HepG2 (cell line): ENCODE results near the gene PPIL6. TPM values are rescaled to one million over a fixed set of nuclear protein-coding genes. Genes with fewer than 3 reads are reported as not detected.

ENCODE experiments used
- ATF1 ChIP-seq: IDR thresholded peaks from 2 replicates; pipeline ENCODE4 v1.6.1; 2016; ENCODE audit warnings: mild to moderate bottlenecking, control low read depth
- EEA1 ChIP-seq: sonication (generic); formaldehyde crosslinking; IDR thresholded peaks from 2 replicates; pipeline ENCODE4 v1.5.1; 2020; ENCODE audit warnings: mild to moderate bottlenecking, missing genetic modification reagents, borderline replicate concordance
- RNF2 ChIP-seq: fragments of 450-650 bp; conservative IDR thresholded peaks from 2 replicates; pipeline ENCODE4 v1.6.1; 2016; ENCODE audit warnings: low read depth
- SRF ChIP-seq: IDR thresholded peaks from 2 replicates; pipeline ENCODE4 v1.6.1; 2011; ENCODE audit warnings: mild to moderate bottlenecking, low read depth, low read length, moderate library complexity
- TRIM24 ChIP-seq: sonication (generic); formaldehyde crosslinking; IDR thresholded peaks from 2 replicates; pipeline ENCODE4 v1.8.0; 2022; ENCODE audit warnings: mild to moderate bottlenecking, missing genetic modification reagents
- YEATS2 ChIP-seq: sonication (generic); formaldehyde crosslinking; IDR thresholded peaks from 2 replicates; pipeline ENCODE4 v1.4.0; 2020; ENCODE audit warnings: missing genetic modification reagents, borderline replicate concordance
- ZNF143 ChIP-seq: sonication (generic); formaldehyde crosslinking; IDR thresholded peaks from 2 replicates; pipeline ENCODE4 v1.4.0; 2020; ENCODE audit warnings: missing genetic modification reagents
- polyA plus RNA-seq, 8 experiments: library from polyadenylated mRNA; depleted of rRNA in 3 of 8; stranded (reverse) in 7 of 8; unstranded in 1 of 8; fragments of >200 nt; fragmentation: Illumina TruSeq in 4 of 8; extraction: Trizol in 4 of 8; gene quantifications; 2 replicates each; pipeline versions ENCODE4 v1.2.1 to v1.2.3, GENCODE V29; 2011 to 2016; ENCODE audit warnings: low read depth in 4 of 8, missing spikeins in 1 of 8, mixed read lengths in 1 of 8; ENCODE audit not compliant: insufficient read depth in 1 of 8
- total RNA-seq, 5 experiments: library from RNA; depleted of rRNA; stranded (reverse); fragments of >200 nt; fragmentation: Illumina TruSeq; extraction: Trizol; gene quantifications; 2 replicates each; pipeline ENCODE4 v1.2.3, GENCODE V29; 2016; ENCODE audit warnings: low read depth in 1 of 5
- TF ChIP-seq, protein P1 (sequence below): sonication (generic); formaldehyde crosslinking; IDR thresholded peaks from 2 replicates; pipeline ENCODE4 v1.4.0; 2020; ENCODE audit warnings: mild to moderate bottlenecking, missing genetic modification reagents
- TF ChIP-seq, protein P2 (sequence below): IDR thresholded peaks from 2 replicates; pipeline ENCODE4 v1.6.1; 2018; ENCODE audit warnings: missing genetic modification reagents
- TF ChIP-seq, protein P3 (sequence below): IDR thresholded peaks from 2 replicates; pipeline ENCODE4 v1.6.1; 2016; ENCODE audit warnings: control low read depth
- TF ChIP-seq, protein P4 (sequence below): sonication (generic); formaldehyde crosslinking; IDR thresholded peaks from 2 replicates; pipeline ENCODE4 v1.4.0; 2020; ENCODE audit warnings: missing genetic modification reagents

PPIL6 gene
- total and polyA plus RNA-seq, 2 of the 13 experiments (the other 11 are each of a cell fraction or from before 2014, with no cell fraction given): 0.22 to 0.46 TPM

DNA sequence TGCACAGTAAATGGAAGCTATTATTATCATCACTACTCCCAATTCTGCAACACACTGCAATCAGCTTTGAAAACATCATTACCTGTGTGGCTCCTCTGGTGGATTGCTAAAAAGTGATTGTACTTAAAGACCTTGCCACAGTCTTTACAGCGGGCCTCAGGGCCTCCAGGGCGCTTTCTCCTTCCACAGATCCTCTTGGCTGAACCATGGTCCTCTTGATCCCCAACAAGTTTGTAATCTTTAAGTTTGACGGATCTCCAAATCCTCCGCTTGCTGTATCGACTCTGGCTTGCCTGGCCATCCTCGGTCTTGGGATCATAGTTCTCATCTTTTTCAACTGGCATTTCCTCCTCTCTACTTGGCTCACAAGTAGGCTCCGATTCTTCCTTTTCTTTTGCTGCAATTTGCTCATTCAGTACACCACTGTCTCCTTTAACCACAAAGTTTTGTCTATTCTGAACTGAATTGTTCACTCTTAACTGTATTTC, 40.6 kb upstream of the PPIL6 start (continued):
- TF ChIP-seq, protein P1, sequence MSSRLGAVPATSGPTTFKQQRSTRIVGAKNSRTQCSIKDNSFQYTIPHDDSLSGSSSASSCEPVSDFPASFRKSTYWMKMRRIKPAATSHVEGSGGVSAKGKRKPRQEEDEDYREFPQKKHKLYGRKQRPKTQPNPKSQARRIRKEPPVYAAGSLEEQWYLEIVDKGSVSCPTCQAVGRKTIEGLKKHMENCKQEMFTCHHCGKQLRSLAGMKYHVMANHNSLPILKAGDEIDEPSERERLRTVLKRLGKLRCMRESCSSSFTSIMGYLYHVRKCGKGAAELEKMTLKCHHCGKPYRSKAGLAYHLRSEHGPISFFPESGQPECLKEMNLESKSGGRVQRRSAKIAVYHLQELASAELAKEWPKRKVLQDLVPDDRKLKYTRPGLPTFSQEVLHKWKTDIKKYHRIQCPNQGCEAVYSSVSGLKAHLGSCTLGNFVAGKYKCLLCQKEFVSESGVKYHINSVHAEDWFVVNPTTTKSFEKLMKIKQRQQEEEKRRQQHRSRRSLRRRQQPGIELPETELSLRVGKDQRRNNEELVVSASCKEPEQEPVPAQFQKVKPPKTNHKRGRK (CRISPR knock-in tag): no peak
- TF ChIP-seq, protein P2, sequence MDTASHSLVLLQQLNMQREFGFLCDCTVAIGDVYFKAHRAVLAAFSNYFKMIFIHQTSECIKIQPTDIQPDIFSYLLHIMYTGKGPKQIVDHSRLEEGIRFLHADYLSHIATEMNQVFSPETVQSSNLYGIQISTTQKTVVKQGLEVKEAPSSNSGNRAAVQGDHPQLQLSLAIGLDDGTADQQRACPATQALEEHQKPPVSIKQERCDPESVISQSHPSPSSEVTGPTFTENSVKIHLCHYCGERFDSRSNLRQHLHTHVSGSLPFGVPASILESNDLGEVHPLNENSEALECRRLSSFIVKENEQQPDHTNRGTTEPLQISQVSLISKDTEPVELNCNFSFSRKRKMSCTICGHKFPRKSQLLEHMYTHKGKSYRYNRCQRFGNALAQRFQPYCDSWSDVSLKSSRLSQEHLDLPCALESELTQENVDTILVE: no peak
- TF ChIP-seq EEA1 (CRISPR knock-in tag): no peak
- no peak for TF ChIP-seq RNF2
- no peak for TF ChIP-seq SRF
- TF ChIP-seq TRIM24 (CRISPR knock-in tag): no peak
- no peak for TF ChIP-seq ATF1
- no peak for TF ChIP-seq ZNF143
- no peak for TF ChIP-seq YEATS2
- TF ChIP-seq, protein P3, sequence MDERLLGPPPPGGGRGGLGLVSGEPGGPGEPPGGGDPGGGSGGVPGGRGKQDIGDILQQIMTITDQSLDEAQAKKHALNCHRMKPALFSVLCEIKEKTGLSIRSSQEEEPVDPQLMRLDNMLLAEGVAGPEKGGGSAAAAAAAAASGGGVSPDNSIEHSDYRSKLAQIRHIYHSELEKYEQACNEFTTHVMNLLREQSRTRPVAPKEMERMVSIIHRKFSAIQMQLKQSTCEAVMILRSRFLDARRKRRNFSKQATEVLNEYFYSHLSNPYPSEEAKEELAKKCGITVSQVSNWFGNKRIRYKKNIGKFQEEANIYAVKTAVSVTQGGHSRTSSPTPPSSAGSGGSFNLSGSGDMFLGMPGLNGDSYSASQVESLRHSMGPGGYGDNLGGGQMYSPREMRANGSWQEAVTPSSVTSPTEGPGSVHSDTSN: no peak
- TF ChIP-seq, protein P4, sequence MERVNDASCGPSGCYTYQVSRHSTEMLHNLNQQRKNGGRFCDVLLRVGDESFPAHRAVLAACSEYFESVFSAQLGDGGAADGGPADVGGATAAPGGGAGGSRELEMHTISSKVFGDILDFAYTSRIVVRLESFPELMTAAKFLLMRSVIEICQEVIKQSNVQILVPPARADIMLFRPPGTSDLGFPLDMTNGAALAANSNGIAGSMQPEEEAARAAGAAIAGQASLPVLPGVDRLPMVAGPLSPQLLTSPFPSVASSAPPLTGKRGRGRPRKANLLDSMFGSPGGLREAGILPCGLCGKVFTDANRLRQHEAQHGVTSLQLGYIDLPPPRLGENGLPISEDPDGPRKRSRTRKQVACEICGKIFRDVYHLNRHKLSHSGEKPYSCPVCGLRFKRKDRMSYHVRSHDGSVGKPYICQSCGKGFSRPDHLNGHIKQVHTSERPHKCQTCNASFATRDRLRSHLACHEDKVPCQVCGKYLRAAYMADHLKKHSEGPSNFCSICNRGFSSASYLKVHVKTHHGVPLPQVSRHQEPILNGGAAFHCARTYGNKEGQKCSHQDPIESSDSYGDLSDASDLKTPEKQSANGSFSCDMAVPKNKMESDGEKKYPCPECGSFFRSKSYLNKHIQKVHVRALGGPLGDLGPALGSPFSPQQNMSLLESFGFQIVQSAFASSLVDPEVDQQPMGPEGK (CRISPR knock-in tag): no peak
- TF ChIP-seq, all 625 proteins: peak for 0
